ENCODE measurements around the gene PLA2G4F. TPM values are rescaled to one million over a fixed set of nuclear protein-coding genes. Genes with fewer than 3 reads are reported as not detected.

Gene PLA2G4F
- polyA plus RNA-seq, 1 of the 3 experiments (the other 2 are of a cell fraction), result not detected

DNA sequence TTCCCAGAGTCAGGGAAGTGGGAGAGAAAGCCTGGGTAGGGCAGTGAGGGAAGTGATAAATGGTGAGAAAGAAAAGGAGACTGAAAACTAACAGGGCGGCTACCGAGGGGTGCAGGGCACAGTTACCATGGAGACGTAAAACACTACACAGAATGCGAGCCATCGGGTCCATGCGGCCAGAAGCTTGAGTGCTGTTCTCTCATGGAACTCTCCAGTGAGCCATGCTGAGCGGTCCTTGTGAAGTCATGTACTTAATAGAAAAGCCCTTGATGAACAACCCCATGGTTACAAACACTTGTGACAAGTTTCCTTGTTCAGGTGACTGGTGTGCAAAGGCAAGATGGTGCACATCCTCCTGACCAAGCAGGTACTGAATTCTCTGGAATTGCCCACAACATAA is 3.7 kb upstream of the PLA2G4F start:
- POLR2A ChIA-PET, result no interaction called here
- CTCF ChIA-PET, result interaction anchor here (0.6 to 1.4 kb wide), 2 partner anchors 22 to 165 kb away, joined by 3 read pairs; no protein-coding TSS in a partner anchor

DNA sequence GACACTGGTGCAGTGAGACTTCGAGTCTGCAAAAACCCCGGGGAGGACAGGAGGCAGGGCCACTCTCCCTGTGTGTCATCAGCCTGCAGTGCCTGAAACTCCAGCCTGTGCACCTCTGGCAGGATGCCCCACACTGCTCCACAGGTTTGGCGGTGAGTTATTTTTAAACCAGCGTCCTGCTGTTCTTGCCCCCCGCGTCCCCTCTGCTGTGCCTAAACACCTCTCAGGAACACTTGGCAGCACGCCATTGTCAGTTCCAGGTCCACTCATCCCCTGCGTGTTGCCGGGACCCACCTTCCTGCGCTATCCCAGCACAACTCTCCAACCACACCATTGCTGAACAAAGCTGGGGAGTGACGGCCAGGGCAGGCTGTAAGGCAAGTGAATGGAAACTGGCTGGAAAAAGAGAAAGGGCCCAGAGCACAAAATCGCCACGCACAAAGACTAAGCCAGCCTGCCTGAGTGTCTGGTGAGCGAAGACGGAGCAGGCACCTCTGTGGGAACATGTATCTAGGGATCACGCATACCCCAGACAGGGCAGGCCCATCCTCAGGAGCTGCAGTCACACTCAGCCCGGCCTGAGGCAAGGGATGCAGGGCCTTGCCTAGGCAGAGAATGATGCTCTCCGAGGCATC is 3.1 kb upstream of the PLA2G4F start:
- Histone ChIP-seq H3K36me3 (replicated peaks in 1 of 2; ENCODE audit: control insufficient read depth in 1 of 2, insufficient read depth in 2 of 2, low read length in 1 of 2) (peaks cover 32 to 56% of the 10 kb centered on the region in 2 experiments), H3K4me2 (no peak overlapping the region), H2AFZ (ENCODE audit: low read depth) (no peak overlapping the region), H3K9ac (no peak overlapping the region), H3K27me3 (ENCODE audit: insufficient read depth) (no peaks in the 10 kb centered on the region), H3K9me3 (no peaks in the 10 kb centered on the region), H3K27ac (ENCODE audit: low read depth in 2 of 2, low read length in 1 of 2) (peak overlapping the region in 1 of 2 experiments; percentile 64; a peak in 1 of 4 replicates), H3K9me2 (no peaks in the 10 kb centered on the region), H4K20me1 (ENCODE audit: insufficient read depth) (no peaks in the 10 kb centered on the region), H3F3A (replicated peaks; ENCODE audit: insufficient read depth) (peaks cover 12% of the 10 kb centered on the region), H3K4me3 (ENCODE audit: low read depth in 2 of 2, low read length in 1 of 2) (no peak overlapping the region), H3K4me1 (ENCODE audit: control insufficient read depth in 1 of 2, insufficient read depth in 2 of 2, low read depth in 1 of 2, low read length in 1 of 2) (peaks cover 9 to 14% of the 10 kb centered on the region in 2 experiments; a peak in 1 of 4 replicates), H3K79me2 (ENCODE audit: insufficient read depth) (no peaks in the 10 kb centered on the region)
- POLR2A ChIA-PET, result no interaction called here
- CTCF ChIA-PET, result interaction anchor here (1.4 kb wide), 1 partner anchor 22 kb away, joined by 3 read pairs; no protein-coding TSS in a partner anchor
- TF ChIP-seq RFX5 (IDR thresholded peaks at IDR 0.05; ENCODE audit: low read length), result no peak
- TF ChIP-seq TEAD4 (IDR thresholded peaks at IDR 0.05; ENCODE audit: borderline replicate concordance, insufficient read depth), result no peak
- TF ChIP-seq FOSL2 (IDR thresholded peaks at IDR 0.05; ENCODE audit: borderline replicate concordance, low read depth), result no peak
- TF ChIP-seq, protein P1, sequence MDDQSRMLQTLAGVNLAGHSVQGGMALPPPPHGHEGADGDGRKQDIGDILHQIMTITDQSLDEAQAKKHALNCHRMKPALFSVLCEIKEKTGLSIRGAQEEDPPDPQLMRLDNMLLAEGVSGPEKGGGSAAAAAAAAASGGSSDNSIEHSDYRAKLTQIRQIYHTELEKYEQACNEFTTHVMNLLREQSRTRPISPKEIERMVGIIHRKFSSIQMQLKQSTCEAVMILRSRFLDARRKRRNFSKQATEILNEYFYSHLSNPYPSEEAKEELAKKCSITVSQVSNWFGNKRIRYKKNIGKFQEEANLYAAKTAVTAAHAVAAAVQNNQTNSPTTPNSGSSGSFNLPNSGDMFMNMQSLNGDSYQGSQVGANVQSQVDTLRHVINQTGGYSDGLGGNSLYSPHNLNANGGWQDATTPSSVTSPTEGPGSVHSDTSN (IDR thresholded peaks at IDR 0.05), result no peak
- no peak for TF ChIP-seq NRF1 (IDR thresholded peaks at IDR 0.05; ENCODE audit: low read depth, low read length)
- no peak for TF ChIP-seq RCOR1 (IDR thresholded peaks at IDR 0.05; ENCODE audit: low read length)
- no peak for TF ChIP-seq NFIC (IDR thresholded peaks at IDR 0.05; ENCODE audit: borderline replicate concordance)
- TF ChIP-seq FOXJ3 (CRISPR knock-in tag; IDR thresholded peaks at IDR 0.05), result no peak
- TF ChIP-seq, protein P2, sequence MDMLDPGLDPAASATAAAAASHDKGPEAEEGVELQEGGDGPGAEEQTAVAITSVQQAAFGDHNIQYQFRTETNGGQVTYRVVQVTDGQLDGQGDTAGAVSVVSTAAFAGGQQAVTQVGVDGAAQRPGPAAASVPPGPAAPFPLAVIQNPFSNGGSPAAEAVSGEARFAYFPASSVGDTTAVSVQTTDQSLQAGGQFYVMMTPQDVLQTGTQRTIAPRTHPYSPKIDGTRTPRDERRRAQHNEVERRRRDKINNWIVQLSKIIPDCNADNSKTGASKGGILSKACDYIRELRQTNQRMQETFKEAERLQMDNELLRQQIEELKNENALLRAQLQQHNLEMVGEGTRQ (IDR thresholded peaks at IDR 0.05; ENCODE audit: borderline replicate concordance, low read depth, low read length), result no peak
- no peak for TF ChIP-seq TCF12 (IDR thresholded peaks at IDR 0.05)
- TF ChIP-seq GABPA (IDR thresholded peaks at IDR 0.05; ENCODE audit: low read depth), result no peak
- 97% methylated on average over 18 of the region's 18 CpGs for WGBS (ENCODE audit: low lambda C conversion rate)
- no peak for DNase-seq

More for the DNA sequence above, 3.7 kb upstream of the PLA2G4F start:
- WGBS (ENCODE audit: low lambda C conversion rate), result 97% methylated on average over 7 of the region's 7 CpGs
- TF ChIP-seq JUND (IDR thresholded peaks at IDR 0.05), result no peak
- TF ChIP-seq SMC3 (IDR thresholded peaks at IDR 0.05; ENCODE audit: low read depth, low read length), result no peak
- TF ChIP-seq RXRA (IDR thresholded peaks at IDR 0.05; ENCODE audit: borderline replicate concordance, low read depth), result no peak
- TF ChIP-seq, protein P2 (IDR thresholded peaks at IDR 0.05; ENCODE audit: borderline replicate concordance, low read depth, low read length), result no peak
- TF ChIP-seq FOSL2 (IDR thresholded peaks at IDR 0.05; ENCODE audit: borderline replicate concordance, low read depth), result no peak
- TF ChIP-seq, protein P3, sequence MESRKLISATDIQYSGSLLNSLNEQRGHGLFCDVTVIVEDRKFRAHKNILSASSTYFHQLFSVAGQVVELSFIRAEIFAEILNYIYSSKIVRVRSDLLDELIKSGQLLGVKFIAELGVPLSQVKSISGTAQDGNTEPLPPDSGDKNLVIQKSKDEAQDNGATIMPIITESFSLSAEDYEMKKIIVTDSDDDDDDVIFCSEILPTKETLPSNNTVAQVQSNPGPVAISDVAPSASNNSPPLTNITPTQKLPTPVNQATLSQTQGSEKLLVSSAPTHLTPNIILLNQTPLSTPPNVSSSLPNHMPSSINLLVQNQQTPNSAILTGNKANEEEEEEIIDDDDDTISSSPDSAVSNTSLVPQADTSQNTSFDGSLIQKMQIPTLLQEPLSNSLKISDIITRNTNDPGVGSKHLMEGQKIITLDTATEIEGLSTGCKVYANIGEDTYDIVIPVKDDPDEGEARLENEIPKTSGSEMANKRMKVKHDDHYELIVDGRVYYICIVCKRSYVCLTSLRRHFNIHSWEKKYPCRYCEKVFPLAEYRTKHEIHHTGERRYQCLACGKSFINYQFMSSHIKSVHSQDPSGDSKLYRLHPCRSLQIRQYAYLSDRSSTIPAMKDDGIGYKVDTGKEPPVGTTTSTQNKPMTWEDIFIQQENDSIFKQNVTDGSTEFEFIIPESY (IDR thresholded peaks at IDR 0.05; ENCODE audit: borderline replicate concordance, low read depth), result no peak
- TF ChIP-seq POLR2AphosphoS5 (IDR thresholded peaks at IDR 0.05; ENCODE audit: low read depth, low read length), result no peak
- TF ChIP-seq, protein P4, sequence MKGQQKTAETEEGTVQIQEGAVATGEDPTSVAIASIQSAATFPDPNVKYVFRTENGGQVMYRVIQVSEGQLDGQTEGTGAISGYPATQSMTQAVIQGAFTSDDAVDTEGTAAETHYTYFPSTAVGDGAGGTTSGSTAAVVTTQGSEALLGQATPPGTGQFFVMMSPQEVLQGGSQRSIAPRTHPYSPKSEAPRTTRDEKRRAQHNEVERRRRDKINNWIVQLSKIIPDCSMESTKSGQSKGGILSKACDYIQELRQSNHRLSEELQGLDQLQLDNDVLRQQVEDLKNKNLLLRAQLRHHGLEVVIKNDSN (IDR thresholded peaks at IDR 0.05; ENCODE audit: borderline replicate concordance, low read depth), result no peak
- Histone ChIP-seq H3K4me2 (no peak overlapping the region), H3F3A (replicated peaks; ENCODE audit: insufficient read depth) (peaks cover 12% of the 10 kb centered on the region), H3K79me2 (ENCODE audit: insufficient read depth) (no peaks in the 10 kb centered on the region), H3K4me3 (ENCODE audit: low read depth in 2 of 2, low read length in 1 of 2) (no peak overlapping the region), H3K27me3 (ENCODE audit: insufficient read depth) (no peaks in the 10 kb centered on the region), H2AFZ (ENCODE audit: low read depth) (no peak overlapping the region), H3K4me1 (ENCODE audit: control insufficient read depth in 1 of 2, insufficient read depth in 2 of 2, low read depth in 1 of 2, low read length in 1 of 2) (peaks cover 9 to 14% of the 10 kb centered on the region in 2 experiments; a peak in 1 of 4 replicates), H3K9me3 (no peaks in the 10 kb centered on the region), H3K36me3 (replicated peaks in 1 of 2; ENCODE audit: control insufficient read depth in 1 of 2, insufficient read depth in 2 of 2, low read length in 1 of 2) (peaks cover 39 to 63% of the 10 kb centered on the region in 2 experiments), H3K9me2 (no peaks in the 10 kb centered on the region), H3K9ac (no peak overlapping the region), H4K20me1 (ENCODE audit: insufficient read depth) (no peaks in the 10 kb centered on the region), H3K27ac (ENCODE audit: low read depth in 2 of 2, low read length in 1 of 2) (no peak overlapping the region)
- no peak for DNase-seq
